Retina (tissue), 1 donor: ENCODE data around the gene WBP2.

Source experiments
- DNase-seq: peaks from one replicate; pipeline ENCODE4 v3.0.0-alpha.2; 2016

WBP2 gene

GRCh38 chr17:75855310-75856061 lies at the start of gene WBP2:
Gene WBP2, minus strand, starts transcription at chr17:75855335. Its CDS starts 38 bp downstream, at chr17:75855297.
- peak; percentile 99 for DNase-seq

DNA sequence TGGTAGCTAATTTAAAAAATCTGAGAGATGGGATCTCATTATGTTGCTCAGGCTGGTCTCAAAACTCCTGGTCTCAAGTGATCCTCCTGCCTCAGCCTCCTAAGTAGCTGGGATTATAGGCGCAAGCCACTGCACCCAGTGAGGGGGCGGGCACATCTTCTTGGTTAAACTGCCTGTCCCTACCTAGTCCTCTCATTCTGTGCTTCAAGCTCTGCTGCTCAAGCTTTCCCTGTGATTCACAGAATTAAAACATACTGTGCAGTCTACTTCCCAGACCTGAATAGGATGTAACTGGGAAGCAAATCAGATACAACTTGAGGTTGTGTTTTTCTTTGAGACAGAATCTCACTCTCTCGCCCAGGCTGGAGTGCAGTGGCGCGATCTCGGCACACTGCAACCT lies 47.3 kb upstream of the WBP2 start:
- no peak for DNase-seq

DNA sequence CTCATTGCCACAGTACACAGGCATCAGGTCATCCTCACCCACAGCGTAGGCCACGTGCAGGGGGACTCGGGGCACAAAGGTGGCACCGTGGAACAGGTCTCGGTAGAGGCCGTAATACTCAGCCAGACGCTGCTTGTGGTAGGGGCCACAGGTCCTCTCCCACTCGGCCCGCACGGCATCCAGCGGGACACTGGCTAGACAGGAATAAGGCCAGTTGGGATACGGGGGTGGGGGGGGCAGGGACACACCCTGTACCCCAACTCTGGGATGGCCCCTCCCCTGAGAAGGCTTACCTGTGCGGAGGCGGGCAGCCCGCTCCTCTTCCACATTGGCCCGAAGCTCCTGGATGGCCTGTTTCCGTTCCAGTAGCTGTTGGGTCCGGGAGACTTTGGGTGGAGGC lies 46.6 kb upstream of the WBP2 start:
- DNase-seq = no peak

DNA sequence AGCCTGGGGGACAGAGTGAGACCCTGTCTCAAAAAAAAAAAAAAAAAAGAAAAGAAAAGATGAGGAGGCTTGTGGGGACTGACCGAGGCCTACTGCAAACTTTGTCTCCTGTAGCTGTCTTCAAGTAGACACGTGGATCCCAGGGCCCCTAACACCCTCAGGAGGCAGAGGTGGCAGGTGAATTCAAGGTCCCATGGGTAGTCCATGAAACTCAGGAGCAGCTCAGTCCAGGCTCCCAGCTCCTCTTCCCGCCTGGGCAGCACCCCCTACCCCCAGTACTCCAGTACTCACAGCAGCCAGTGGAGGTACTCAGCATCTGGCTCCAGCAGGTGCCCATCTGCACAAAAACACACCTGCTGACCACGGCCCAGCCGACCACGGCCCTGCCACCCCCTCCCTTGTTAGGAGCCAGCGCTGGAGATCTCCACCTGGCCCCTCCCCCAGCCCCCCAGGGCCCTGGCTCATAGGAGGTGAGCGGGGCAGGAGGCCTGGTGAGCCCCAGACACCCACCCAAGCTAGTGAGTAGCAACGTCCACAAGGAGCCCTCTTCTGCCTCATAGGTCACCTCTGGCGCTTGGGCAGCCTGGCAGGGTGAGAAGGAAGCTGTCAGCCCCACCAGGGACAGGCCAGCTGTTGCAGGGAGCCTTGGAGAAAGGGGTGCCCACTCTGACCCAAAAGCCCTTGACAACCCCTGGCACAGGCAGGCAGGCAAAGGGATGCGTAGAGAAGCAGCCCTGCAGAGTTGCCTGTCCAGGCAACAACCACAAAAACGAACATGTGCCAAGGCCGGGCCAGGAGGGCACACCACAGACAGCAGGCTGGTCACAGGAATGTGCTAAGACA lies 45.8 kb upstream of the WBP2 start:
- no peak for DNase-seq

GRCh38 chr17:75899767-75900468 lies 44.8 kb upstream of the WBP2 start:
- no peak for DNase-seq

DNA sequence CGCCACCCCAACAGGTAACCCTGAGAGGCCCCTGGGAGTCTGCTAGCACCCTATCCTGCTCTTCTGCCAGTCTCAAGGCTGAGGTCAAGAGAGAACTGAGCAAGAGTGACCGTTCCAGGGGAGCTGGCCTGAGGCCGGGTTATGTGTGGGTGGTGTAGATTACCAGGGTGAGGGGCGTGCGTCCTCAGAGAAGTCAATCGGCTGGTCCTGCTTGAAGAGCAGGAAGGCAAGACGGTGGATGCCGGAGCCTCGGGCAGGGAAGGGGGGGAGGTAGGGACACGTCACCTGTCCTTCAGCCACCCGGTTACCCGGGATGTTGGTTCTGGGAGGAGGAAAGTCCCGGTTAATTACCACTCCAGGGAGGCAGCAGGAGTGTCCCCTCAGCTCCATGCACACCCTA lies 44.2 kb upstream of the WBP2 start:
- no peak for DNase-seq

- no peak for DNase-seq
Measured at GRCh38 chr17:75898791-75899190, 43.7 kb upstream of the WBP2 start.

DNA sequence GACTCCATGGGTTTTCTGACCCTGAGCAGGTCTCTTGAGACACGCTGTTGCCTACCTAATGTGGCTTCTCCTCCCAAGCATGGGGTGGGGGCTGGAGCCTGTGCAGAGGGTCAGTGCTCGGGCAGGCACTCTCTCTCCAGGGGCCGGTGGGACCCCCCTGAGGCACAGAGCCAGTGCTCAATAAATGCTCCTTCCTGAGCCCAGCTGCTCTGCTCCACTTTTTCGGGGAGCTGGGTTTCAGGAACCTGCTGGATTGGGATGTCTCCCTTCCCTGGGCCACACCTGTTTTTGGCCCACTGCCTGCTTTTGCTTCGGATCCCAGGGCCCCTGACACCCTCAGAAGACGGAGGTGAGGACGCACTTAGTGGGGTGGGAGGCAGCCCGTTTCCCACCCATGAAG lies 42.9 kb upstream of the WBP2 start:
- DNase-seq = no peak

GRCh38 chr17:75897160-75898019 lies 42.3 kb upstream of the WBP2 start:
- peak; percentile 66 for DNase-seq

DNA sequence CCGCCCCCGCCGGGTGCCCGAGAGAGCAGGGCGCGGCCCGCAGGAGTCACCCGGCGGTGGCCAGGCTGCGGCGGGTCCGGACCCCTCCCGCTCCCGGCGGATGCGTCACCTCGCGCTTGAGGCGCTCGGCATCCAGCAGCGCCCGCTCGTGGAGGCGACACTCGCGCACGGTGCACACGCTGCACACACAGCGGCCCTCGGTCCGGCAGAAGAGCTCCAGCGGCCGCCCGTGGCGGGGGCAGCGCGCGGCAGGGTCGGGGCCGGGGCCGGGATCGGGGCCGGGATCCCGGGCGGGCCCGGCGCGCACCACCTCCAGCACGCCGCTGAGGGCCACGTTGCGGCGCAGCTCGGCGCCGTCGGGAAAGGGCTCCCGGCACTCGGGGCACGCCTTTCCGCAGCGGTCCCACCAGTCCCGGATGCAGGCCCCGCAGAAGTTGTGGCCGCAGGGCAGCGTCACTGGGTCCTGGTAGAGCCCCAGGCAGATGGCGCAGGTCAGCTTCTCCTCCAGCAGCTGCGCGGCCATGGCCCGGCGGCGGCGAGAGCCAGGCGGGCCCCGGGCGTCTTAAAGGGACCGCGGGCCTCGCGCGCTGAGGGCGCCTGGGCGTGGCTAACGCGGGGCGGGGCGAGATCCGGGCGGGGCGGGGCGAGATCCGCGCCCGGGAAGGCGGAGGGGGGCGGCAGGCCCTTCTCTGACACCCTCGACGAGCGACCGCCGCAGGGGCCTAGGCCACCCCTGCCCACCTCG lies 41.5 kb upstream of the WBP2 start, which contains the start of gene TRIM65:
TSS of gene TRIM65 (minus strand) at position 537 of the 745 bp plus-strand sequence. CDS start at position 523, 14 bp downstream.
- DNase-seq = peak; percentile 87

- DNase-seq = no peak
Measured at GRCh38 chr17:75895370-75896155, 40.4 kb upstream of the WBP2 start.

- no peak for DNase-seq
Measured at GRCh38 chr17:75894049-75894733, 39.1 kb upstream of the WBP2 start.

GRCh38 chr17:75893305-75894048 lies 38.3 kb upstream of the WBP2 start:
- no peak for DNase-seq

DNA sequence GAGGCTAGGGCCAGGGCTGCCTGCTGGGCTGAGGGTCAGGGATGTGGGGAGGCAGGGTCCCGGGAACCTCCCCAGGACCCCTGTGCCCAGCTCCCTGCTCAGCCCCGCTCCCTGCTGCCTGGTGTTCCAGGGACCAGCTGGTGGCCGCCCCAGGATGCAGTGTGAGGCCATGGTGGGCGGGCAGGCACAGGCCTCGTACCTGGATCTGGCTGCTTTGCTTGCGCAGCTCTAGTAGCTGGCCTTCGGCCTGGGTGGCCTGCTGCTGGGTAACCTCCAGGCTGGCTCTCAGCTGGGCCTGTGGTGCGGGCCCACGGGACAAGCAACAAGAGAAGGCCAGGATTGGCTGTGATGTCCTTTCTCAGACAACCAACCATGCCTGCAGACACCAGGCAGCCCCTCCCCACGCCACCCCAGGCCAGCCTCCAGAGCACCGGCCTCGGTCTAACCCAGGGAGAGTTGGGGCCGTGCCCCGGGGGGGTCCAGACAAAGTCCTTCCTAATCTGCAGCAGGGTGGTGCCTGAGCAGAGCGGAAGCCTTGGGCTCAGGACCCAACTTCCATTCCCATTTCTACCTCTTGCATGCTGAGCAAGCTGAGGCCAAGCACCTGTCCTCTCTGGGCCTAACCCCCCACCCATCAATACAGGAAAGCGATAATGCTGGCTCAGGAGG lies 37.6 kb upstream of the WBP2 start:
- DNase-seq = no peak

- no peak for DNase-seq
Measured at GRCh38 chr17:75891605-75892555, 36.7 kb upstream of the WBP2 start.

DNA sequence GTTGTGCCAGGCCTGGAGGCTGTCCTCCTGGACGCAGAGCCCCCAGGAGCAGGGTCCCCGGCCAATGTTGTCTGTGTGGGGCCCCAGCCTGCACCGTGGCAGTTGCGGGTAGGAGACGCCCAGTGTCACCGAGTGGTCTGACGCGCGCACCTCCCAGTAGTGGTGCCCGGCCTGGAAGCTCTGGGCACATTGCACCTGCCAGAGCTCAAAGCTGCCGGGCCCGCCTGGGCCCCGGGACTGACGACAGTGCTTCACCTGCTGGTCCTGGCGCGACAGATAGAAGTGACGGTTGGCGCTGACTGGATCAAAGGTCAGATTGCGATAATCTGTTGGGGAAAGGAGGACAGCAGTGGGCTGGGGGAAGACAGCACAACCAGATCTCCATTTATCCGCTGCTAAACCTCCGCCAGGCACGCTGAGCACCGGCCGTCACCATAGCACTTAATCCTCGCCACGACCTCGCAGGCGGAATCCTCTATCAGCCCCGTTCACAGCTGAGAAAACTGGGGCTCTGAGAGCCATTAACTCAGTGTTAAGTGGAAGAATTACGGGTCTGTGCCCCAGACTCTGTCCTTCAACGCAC lies 36.0 kb upstream of the WBP2 start:
- no peak for DNase-seq

DNA sequence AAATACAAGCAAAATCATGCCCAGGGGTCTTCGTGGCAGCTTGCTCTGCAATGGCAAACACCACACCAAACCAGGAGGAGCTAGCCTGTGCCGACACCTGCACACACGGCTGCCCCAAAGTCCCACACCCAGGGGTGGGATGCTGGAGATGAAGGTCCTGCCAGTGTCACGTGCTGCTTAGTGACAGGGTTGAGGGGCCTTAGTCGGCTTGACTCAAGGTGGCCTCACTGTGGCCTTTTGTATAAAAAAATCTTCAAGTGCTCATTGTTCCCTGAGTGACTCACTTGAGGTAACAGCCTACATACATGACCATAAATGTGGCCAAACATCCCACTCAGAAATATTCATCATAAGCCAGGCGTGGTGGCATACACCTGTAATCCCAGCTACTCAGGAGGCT lies 34.3 kb upstream of the WBP2 start:
- no peak for DNase-seq
